Endodermal cell (in vitro differentiated cells): ENCODE data around the gene SLC2A1. TPM values are rescaled to one million over a fixed set of nuclear protein-coding genes. Genes with fewer than 3 reads are reported as not detected.
A peak's percentile ranks its signal among the peaks of the same experiment; 100 is the strongest.
"Not testable (repeated sequence)": the region's sequence is repeated elsewhere in the genome, so short reads cannot be mapped to it uniquely, and the experiment has no call there.

ENCODE experiments used
- DNase-seq: peaks from one replicate; pipeline ENCODE4 v3.0.0-alpha.2; 2017
- H3K27ac ChIP-seq: 2 replicates; pipeline ENCODE4 v1.5.1; 2013; ENCODE audit warnings: mild to moderate bottlenecking, low read depth, low read length, moderate library complexity
- H3K27me3 ChIP-seq: 2 replicates; pipeline ENCODE4 v1.6.1; 2013; ENCODE audit warnings: mild to moderate bottlenecking, low read length, moderate library complexity; ENCODE audit not compliant: insufficient read depth, control insufficient read depth, poor library complexity, severe bottlenecking
- H3K36me3 ChIP-seq: 2 replicates; pipeline ENCODE4 v1.7.0; 2013; ENCODE audit warnings: mild to moderate bottlenecking, low read length, moderate library complexity; ENCODE audit not compliant: control insufficient read depth, insufficient read depth
- H3K4me1 ChIP-seq: one replicate; pipeline ENCODE4 v1.7.0; 2013; ENCODE audit warnings: low read length; ENCODE audit not compliant: control insufficient read depth, insufficient read depth
- H3K4me3 ChIP-seq: 2 replicates; pipeline ENCODE4 v1.5.1; 2013; ENCODE audit warnings: mild to moderate bottlenecking, low read length, moderate library complexity
- H3K9ac ChIP-seq: 2 replicates; pipeline ENCODE4 v1.6.1; 2013; ENCODE audit warnings: mild to moderate bottlenecking, low read length, moderate library complexity; ENCODE audit not compliant: poor library complexity, severe bottlenecking; ENCODE audit errors: extremely low read depth
- H3K9me3 ChIP-seq: 2 replicates; pipeline ENCODE4 v1.6.1; 2013; ENCODE audit warnings: mild to moderate bottlenecking, low read length, moderate library complexity; ENCODE audit not compliant: control insufficient read depth
- H3K27ac Mint-ChIP-seq: 2 replicates; pipeline ENCODE4 v1.8.0; 2020; ENCODE audit warnings: mixed read lengths
- H3K27me3 Mint-ChIP-seq: 2 replicates; pipeline ENCODE4 v1.8.0; 2021; ENCODE audit warnings: mild to moderate bottlenecking, mixed read lengths; ENCODE audit not compliant: insufficient read depth
- H3K36me3 Mint-ChIP-seq: 2 replicates; pipeline ENCODE4 v1.8.0; 2020; ENCODE audit warnings: low read depth, mixed read lengths
- H3K4me1 Mint-ChIP-seq: 2 replicates; pipeline ENCODE4 v1.8.0; 2020; ENCODE audit warnings: mixed read lengths
- H3K4me3 Mint-ChIP-seq: 2 replicates; pipeline ENCODE4 v1.8.0; 2020; ENCODE audit warnings: mild to moderate bottlenecking, moderate library complexity, mixed read lengths
- H3K9me3 Mint-ChIP-seq: 2 replicates; pipeline ENCODE4 v1.8.0; 2020; ENCODE audit warnings: mild to moderate bottlenecking, mixed read lengths
- WGBS, 2 experiments: methylation state at CpG; one replicate each; pipeline versions ENCODE4 v1.1.5 to v1.1.7; 2013; ENCODE audit warnings: missing lambda C conversion rate in 2 of 2, mixed read lengths in 1 of 2; ENCODE audit not compliant: insufficient coverage in 1 of 2, insufficient read length in 1 of 2; 5-methylcytosine and 5-hydroxymethylcytosine counted together
- total RNA-seq, 2 donors: library from RNA; stranded (reverse); fragmentation: NEBNext Ultra II Directional in 1 of 2; extraction: Animal tissue kit (Norgen Biotek cat#: 25700) in 1 of 2; gene quantifications; 2 replicates in 1 of 2; 3 replicates in 1 of 2; pipeline ENCODE4 v1.2.1, GENCODE V29; 2021
- TF ChIP-seq, protein P1 (sequence below): fragments of 200-600 bp; sonication (generic); conservative IDR thresholded peaks from 2 replicates; pipeline ENCODE4 v1.5.0; 2021; ENCODE audit warnings: antibody characterized with exemption, mild to moderate bottlenecking

The SLC2A1 gene
- total RNA-seq, 2 donors from 2014 or later, result 42.5 to 69.7 TPM

- H3K9me3 ChIP-seq, result no peaks in the 10 kb centered on the region
- Mint-ChIP-seq H3K4me1 (no peaks in the 10 kb centered on the region), H3K27me3 (no peaks in the 10 kb centered on the region), H3K9me3 (no peaks in the 10 kb centered on the region), H3K27ac (no peak overlapping the region), H3K4me3 (no peak overlapping the region), H3K36me3 (no peaks in the 10 kb centered on the region)
- DNase-seq, result no peak
- no peak overlapping the region for H3K27ac ChIP-seq
- TF ChIP-seq, protein P1, sequence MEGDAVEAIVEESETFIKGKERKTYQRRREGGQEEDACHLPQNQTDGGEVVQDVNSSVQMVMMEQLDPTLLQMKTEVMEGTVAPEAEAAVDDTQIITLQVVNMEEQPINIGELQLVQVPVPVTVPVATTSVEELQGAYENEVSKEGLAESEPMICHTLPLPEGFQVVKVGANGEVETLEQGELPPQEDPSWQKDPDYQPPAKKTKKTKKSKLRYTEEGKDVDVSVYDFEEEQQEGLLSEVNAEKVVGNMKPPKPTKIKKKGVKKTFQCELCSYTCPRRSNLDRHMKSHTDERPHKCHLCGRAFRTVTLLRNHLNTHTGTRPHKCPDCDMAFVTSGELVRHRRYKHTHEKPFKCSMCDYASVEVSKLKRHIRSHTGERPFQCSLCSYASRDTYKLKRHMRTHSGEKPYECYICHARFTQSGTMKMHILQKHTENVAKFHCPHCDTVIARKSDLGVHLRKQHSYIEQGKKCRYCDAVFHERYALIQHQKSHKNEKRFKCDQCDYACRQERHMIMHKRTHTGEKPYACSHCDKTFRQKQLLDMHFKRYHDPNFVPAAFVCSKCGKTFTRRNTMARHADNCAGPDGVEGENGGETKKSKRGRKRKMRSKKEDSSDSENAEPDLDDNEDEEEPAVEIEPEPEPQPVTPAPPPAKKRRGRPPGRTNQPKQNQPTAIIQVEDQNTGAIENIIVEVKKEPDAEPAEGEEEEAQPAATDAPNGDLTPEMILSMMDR, result no peak
- H3K36me3 ChIP-seq, result no peaks in the 10 kb centered on the region
- no peaks in the 10 kb centered on the region for H3K27me3 ChIP-seq
- no peak overlapping the region for H3K9ac ChIP-seq
- WGBS, 2 experiments, result 94 to 100% methylated on average over 1 to 3 of the region's 3 CpGs
- no peak overlapping the region for H3K4me3 ChIP-seq
- H3K4me1 ChIP-seq, result no peaks in the 10 kb centered on the region
Observed at GRCh38 chr1:42908046-42908445, 50.6 kb downstream of the SLC2A1 start.

- Mint-ChIP-seq H3K4me3 (no peak overlapping the region), H3K27ac (no peak overlapping the region), H3K36me3 (no peaks in the 10 kb centered on the region), H3K27me3 (peaks cover 9% of the 10 kb centered on the region), H3K9me3 (peaks cover 11% of the 10 kb centered on the region), H3K4me1 (no peaks in the 10 kb centered on the region)
- Histone ChIP-seq H3K27me3 (peaks cover 6% of the 10 kb centered on the region), H3K36me3 (no peaks in the 10 kb centered on the region), H3K9ac (no peak overlapping the region), H3K4me1 (no peaks in the 10 kb centered on the region), H3K9me3 (peaks cover 7% of the 10 kb centered on the region), H3K27ac (no peak overlapping the region), H3K4me3 (no peak overlapping the region)
- WGBS, 2 experiments, result 83% methylated on average over 1 of the region's 1 CpG; no CpG with 5 or more reads in 1 of the 2 experiments
- DNase-seq, result peak; percentile 65
- TF ChIP-seq, protein P1, result no peak
Observed at GRCh38 chr1:42904434-42904833, 54.2 kb downstream of the SLC2A1 start.

DNA sequence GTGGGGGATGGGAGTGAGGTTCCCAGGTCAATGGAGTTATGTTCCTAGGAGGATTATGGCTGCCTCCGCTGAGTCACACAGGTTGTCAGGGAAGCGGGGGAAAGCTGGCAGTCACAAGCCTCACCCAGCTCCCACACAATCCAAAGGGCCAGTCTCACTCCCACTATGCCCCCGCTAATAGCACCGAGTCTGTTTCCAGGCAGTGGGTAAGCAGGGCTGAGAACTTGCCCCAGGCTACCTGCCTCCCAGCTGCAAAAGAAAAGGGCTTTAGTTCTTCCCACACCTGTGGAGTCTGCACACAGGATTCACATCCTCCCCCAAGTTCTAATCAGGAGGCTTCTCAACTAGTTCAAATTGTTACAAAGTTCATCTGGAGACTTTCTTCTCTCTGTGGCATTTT is 58.7 kb downstream of the SLC2A1 start:
- H3K4me1 Mint-ChIP-seq, H3K27me3 ChIP-seq, H3K27ac Mint-ChIP-seq, H3K36me3 ChIP-seq, H3K4me3 ChIP-seq, H3K27ac ChIP-seq, H3K4me3 Mint-ChIP-seq, H3K4me1 ChIP-seq, H3K36me3 Mint-ChIP-seq, H3K9ac ChIP-seq, DNase-seq: not testable (repeated sequence)
- H3K9me3 ChIP-seq, result peaks cover 36% of the 10 kb centered on the region
- H3K27me3 Mint-ChIP-seq, result peaks cover 20% of the 10 kb centered on the region
- peaks cover 36% of the 10 kb centered on the region for H3K9me3 Mint-ChIP-seq
- WGBS, 2 experiments, result 80 to 85% methylated on average over 1 to 4 of the region's 4 CpGs
